ENCODE results near the gene STPG3. TPM values are rescaled to one million over a fixed set of nuclear protein-coding genes. Genes with fewer than 3 reads are reported as not detected.

STPG3 gene
- total and polyA plus RNA-seq, 2 of the 13 experiments (the other 11 are each of a cell fraction or from before 2014, with no cell fraction given): not detected

- peak; percentile 87 for TF ChIP-seq ZNF501 (CRISPR knock-in tag; IDR thresholded peaks at IDR 0.05)
- TF ChIP-seq SOX13 (IDR thresholded peaks at IDR 0.05): no peak
- TF ChIP-seq SOX13 (CRISPR knock-in tag; conservative IDR thresholded peaks at IDR 0.05 in 1 of 2, IDR thresholded peaks at IDR 0.05 in 1 of 2): no peak
- TF ChIP-seq FIP1L1 (IDR thresholded peaks at IDR 0.05; ENCODE audit: borderline replicate concordance, insufficient read depth, low read depth, low read length): no peak
- TF ChIP-seq REL (CRISPR knock-in tag; conservative IDR thresholded peaks at IDR 0.05): no peak
- no peak for TF ChIP-seq SRF (IDR thresholded peaks at IDR 0.05; ENCODE audit: low read depth, low read length)
- TF ChIP-seq, protein P1, sequence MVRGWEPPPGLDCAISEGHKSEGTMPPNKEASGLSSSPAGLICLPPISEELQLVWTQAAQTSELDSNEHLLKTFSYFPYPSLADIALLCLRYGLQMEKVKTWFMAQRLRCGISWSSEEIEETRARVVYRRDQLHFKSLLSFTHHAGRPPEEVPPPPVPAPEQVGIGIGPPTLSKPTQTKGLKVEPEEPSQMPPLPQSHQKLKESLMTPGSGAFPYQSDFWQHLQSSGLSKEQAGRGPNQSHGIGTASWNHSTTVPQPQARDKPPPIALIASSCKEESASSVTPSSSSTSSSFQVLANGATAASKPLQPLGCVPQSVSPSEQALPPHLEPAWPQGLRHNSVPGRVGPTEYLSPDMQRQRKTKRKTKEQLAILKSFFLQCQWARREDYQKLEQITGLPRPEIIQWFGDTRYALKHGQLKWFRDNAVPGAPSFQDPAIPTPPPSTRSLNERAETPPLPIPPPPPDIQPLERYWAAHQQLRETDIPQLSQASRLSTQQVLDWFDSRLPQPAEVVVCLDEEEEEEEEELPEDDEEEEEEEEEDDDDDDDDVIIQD (CRISPR knock-in tag; IDR thresholded peaks at IDR 0.05; ENCODE audit: low read depth): 0 out of 2 replicates have a peak, but pooled peaks have one; percentile 18
- TF ChIP-seq SMYD3 (CRISPR knock-in tag; IDR thresholded peaks at IDR 0.05): no peak
- TF ChIP-seq ZNF614 (CRISPR knock-in tag; IDR thresholded peaks at IDR 0.05; ENCODE audit: borderline replicate concordance): no peak
- TF ChIP-seq PHB2 (IDR thresholded peaks at IDR 0.05; ENCODE audit: partially characterized antibody): no peak
- TF ChIP-seq DR1 (CRISPR knock-in tag; IDR thresholded peaks at IDR 0.05): no peak
- no peak for TF ChIP-seq TFDP2 (CRISPR knock-in tag; IDR thresholded peaks at IDR 0.05)
- no peak for TF ChIP-seq ZSCAN12 (CRISPR knock-in tag; IDR thresholded peaks at IDR 0.05)
- peak; percentile 59 for TF ChIP-seq ASH2L (IDR thresholded peaks at IDR 0.05; ENCODE audit: insufficient read length, low read depth, low read length)
- 0 out of 2 replicates have a peak, but pooled peaks have one; percentile 25 for TF ChIP-seq MEF2D (CRISPR knock-in tag; IDR thresholded peaks at IDR 0.05)
- TF ChIP-seq ZNF800 (CRISPR knock-in tag; IDR thresholded peaks at IDR 0.05): no peak
- no peak for TF ChIP-seq KMT2B (CRISPR knock-in tag; IDR thresholded peaks at IDR 0.05)
- TF ChIP-seq MIXL1 (CRISPR knock-in tag; IDR thresholded peaks at IDR 0.05): no peak
- TF ChIP-seq ESRRA (CRISPR knock-in tag; IDR thresholded peaks at IDR 0.05; ENCODE audit: low read depth): peak; percentile 88; the same call in 1 of the 2 replicates
- TF ChIP-seq ZNF263 (CRISPR knock-in tag; IDR thresholded peaks at IDR 0.05): no peak
- no peak for TF ChIP-seq ZNF232 (CRISPR knock-in tag; IDR thresholded peaks at IDR 0.05; ENCODE audit: borderline replicate concordance)
- no peak for TF ChIP-seq SALL2 (CRISPR knock-in tag; IDR thresholded peaks at IDR 0.05)
- peak; percentile 99 for TF ChIP-seq AGO2 (optimal IDR thresholded peaks at IDR 0.05; ENCODE audit: low read depth, low read length)
Observed at GRCh38 chr9:137241490-137242268, 9.4 kb upstream of the STPG3 start (continued).

Measured in HepG2 (cell line).